Vagina (tissue), 2 donors: ENCODE data around the gene BATF. TPM values are rescaled to one million over a fixed set of nuclear protein-coding genes. Genes with fewer than 3 reads are reported as not detected.

Experiments
- DNase-seq, 2 donors: peaks; one replicate each; pipeline ENCODE4 v3.0.0-alpha.2; 2017; ENCODE audit errors: extremely low spot score in 2 of 2
- H3K27ac ChIP-seq: fragments of 200-600 bp; sonication (generic); one replicate; pipeline ENCODE4 v1.5.1; 2019
- H3K27me3 ChIP-seq: fragments of 200-600 bp; sonication (generic); one replicate; pipeline ENCODE4 v1.5.1; 2019
- H3K36me3 ChIP-seq, 2 donors: fragments of 200-600 bp; sonication (generic); one replicate each; pipeline ENCODE4 v1.5.1; 2017 to 2019
- H3K4me1 ChIP-seq: fragments of 200-600 bp; sonication (generic); one replicate; pipeline ENCODE4 v1.5.1; 2019
- H3K4me3 ChIP-seq, 2 donors: fragments of 200-600 bp; sonication (generic); 1 replicate in 1 of 2; 2 replicates in 1 of 2; pipeline ENCODE4 v1.5.1; 2016 to 2019
- H3K9me3 ChIP-seq: fragments of 200-600 bp; sonication (generic); one replicate; pipeline ENCODE4 v1.5.1; 2019
- POLR2A ChIP-seq, 2 donors: fragments of 450-650 bp; IDR thresholded peaks; one replicate each; pipeline ENCODE4 v1.6.1; 2017; ENCODE audit warnings: antibody characterized with exemption in 2 of 2, mild to moderate bottlenecking in 2 of 2, moderate library complexity in 2 of 2
- POLR2AphosphoS5 ChIP-seq, 2 donors: sonication (generic); formaldehyde crosslinking; IDR thresholded peaks; one replicate each; pipeline ENCODE4 v1.9.0; 2017; ENCODE audit warnings: antibody characterized with exemption in 2 of 2, mild to moderate bottlenecking in 2 of 2, low read depth in 1 of 2; ENCODE audit not compliant: insufficient read depth in 1 of 2
- intact Hi-C: fragments of 100-400 bp; cut with DNase I; formaldehyde crosslinking; loops from one replicate; pipeline ENCODE4 v1.15.1; 2023
- total RNA-seq: library from RNA; depleted of rRNA; stranded (reverse); fragments of >200 nt; gene quantifications from one replicate; pipeline ENCODE4 v1.2.3, GENCODE V29; 2016
- TF ChIP-seq, protein P1 (sequence below), 3 experiments: fragments of 450-650 bp in 2 of 3; fragments of 200-600 bp in 1 of 3; sonication (generic) in 1 of 3; IDR thresholded peaks; one replicate each; pipeline ENCODE4 v1.5.1; 2017 to 2019; ENCODE audit warnings: antibody characterized with exemption in 3 of 3, mild to moderate bottlenecking in 2 of 3, moderate library complexity in 2 of 3

Gene BATF
- total RNA-seq, 1 donor from 2014 or later = 12.0 TPM

- Histone ChIP-seq H3K27ac (no peak overlapping the region), H3K4me1 (peaks cover 5% of the 10 kb centered on the region), H3K27me3 (no peaks in the 10 kb centered on the region), H3K9me3 (no peaks in the 10 kb centered on the region), H3K36me3 (no peaks in the 10 kb centered on the region), H3K4me3 (no peak overlapping the region)
- DNase-seq = no peak
- TF ChIP-seq POLR2AphosphoS5 (IDR thresholded peaks at IDR 0.05; ENCODE audit: insufficient read depth in 1 of 2, low read depth in 1 of 2) = no peak
- TF ChIP-seq POLR2A (IDR thresholded peaks at IDR 0.05) = no peak
- TF ChIP-seq, protein P1, sequence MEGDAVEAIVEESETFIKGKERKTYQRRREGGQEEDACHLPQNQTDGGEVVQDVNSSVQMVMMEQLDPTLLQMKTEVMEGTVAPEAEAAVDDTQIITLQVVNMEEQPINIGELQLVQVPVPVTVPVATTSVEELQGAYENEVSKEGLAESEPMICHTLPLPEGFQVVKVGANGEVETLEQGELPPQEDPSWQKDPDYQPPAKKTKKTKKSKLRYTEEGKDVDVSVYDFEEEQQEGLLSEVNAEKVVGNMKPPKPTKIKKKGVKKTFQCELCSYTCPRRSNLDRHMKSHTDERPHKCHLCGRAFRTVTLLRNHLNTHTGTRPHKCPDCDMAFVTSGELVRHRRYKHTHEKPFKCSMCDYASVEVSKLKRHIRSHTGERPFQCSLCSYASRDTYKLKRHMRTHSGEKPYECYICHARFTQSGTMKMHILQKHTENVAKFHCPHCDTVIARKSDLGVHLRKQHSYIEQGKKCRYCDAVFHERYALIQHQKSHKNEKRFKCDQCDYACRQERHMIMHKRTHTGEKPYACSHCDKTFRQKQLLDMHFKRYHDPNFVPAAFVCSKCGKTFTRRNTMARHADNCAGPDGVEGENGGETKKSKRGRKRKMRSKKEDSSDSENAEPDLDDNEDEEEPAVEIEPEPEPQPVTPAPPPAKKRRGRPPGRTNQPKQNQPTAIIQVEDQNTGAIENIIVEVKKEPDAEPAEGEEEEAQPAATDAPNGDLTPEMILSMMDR (IDR thresholded peaks at IDR 0.05) = no peak
- intact Hi-C loops = no loop called here
These were observed 41.7 kb downstream of the BATF start for GRCh38 chr14:75563931-75564330.

DNA sequence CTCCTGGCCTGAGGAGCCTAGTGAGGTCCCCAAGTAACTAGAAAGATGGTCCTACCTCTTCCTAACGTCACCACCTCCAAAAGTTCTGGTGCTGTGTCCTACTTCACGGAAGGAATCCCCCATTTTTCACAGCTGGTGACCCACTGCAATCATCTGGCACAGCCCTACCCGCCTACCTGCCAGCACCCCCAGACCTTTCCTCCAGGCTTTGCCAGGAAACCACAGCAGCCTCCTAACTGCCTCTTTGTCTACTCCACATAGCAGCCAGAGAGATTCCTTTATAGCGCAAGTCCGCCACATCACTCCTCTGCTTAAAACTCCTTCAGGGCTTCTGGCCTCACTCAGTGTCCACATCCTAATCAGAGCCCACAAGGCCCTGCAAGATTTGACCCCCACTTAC, 42.8 kb downstream of the BATF start:
- intact Hi-C loops = no loop called here
- DNase-seq = no peak
- no peaks in the 10 kb centered on the region for H3K9me3 ChIP-seq
- no peak overlapping the region for H3K4me3 ChIP-seq
- H3K4me1 ChIP-seq = peaks cover 5% of the 10 kb centered on the region
- no peaks in the 10 kb centered on the region for H3K36me3 ChIP-seq
- TF ChIP-seq POLR2AphosphoS5 (IDR thresholded peaks at IDR 0.05; ENCODE audit: insufficient read depth in 1 of 2, low read depth in 1 of 2) = no peak
- no peak for TF ChIP-seq POLR2A (IDR thresholded peaks at IDR 0.05)
- TF ChIP-seq, protein P1 (IDR thresholded peaks at IDR 0.05) = no peak
- no peak overlapping the region for H3K27ac ChIP-seq
- H3K27me3 ChIP-seq = no peaks in the 10 kb centered on the region

GRCh38 chr14:75566321-75566720, 44.1 kb downstream of the BATF start:
- TF ChIP-seq POLR2AphosphoS5 (IDR thresholded peaks at IDR 0.05; ENCODE audit: insufficient read depth in 1 of 2, low read depth in 1 of 2) (no peak), POLR2A (IDR thresholded peaks at IDR 0.05) (no peak)
- TF ChIP-seq, protein P1 (IDR thresholded peaks at IDR 0.05) = no peak
- Histone ChIP-seq H3K27ac (no peak overlapping the region), H3K4me3 (no peak overlapping the region), H3K27me3 (no peaks in the 10 kb centered on the region), H3K4me1 (no peaks in the 10 kb centered on the region), H3K9me3 (no peaks in the 10 kb centered on the region), H3K36me3 (no peaks in the 10 kb centered on the region)
- no peak for DNase-seq
- intact Hi-C loops = no loop called here

- Histone ChIP-seq H3K27ac (no peak overlapping the region), H3K4me1 (no peaks in the 10 kb centered on the region), H3K4me3 (no peak overlapping the region), H3K9me3 (no peaks in the 10 kb centered on the region), H3K36me3 (no peaks in the 10 kb centered on the region), H3K27me3 (no peaks in the 10 kb centered on the region)
- no peak for TF ChIP-seq POLR2AphosphoS5 (IDR thresholded peaks at IDR 0.05; ENCODE audit: insufficient read depth in 1 of 2, low read depth in 1 of 2)
- TF ChIP-seq, protein P1 (IDR thresholded peaks at IDR 0.05) = no peak
- TF ChIP-seq POLR2A (IDR thresholded peaks at IDR 0.05) = no peak
- intact Hi-C loops = no loop called here
- DNase-seq = no peak
These were observed 44.5 kb downstream of the BATF start for GRCh38 chr14:75566752-75567151.

GRCh38 chr14:75568140-75568539, 45.9 kb downstream of the BATF start:
- Histone ChIP-seq H3K4me1 (no peaks in the 10 kb centered on the region), H3K36me3 (no peaks in the 10 kb centered on the region), H3K27me3 (no peaks in the 10 kb centered on the region), H3K4me3 (no peak overlapping the region), H3K9me3 (no peaks in the 10 kb centered on the region), H3K27ac (no peak overlapping the region)
- no peak for DNase-seq
- intact Hi-C loops = no loop called here
- TF ChIP-seq POLR2A (IDR thresholded peaks at IDR 0.05) = no peak
- TF ChIP-seq POLR2AphosphoS5 (IDR thresholded peaks at IDR 0.05; ENCODE audit: insufficient read depth in 1 of 2, low read depth in 1 of 2) = no peak
- TF ChIP-seq, protein P1 (IDR thresholded peaks at IDR 0.05) = no peak
